ENCODE results near the gene XKR8.

The XKR8 gene

DNA sequence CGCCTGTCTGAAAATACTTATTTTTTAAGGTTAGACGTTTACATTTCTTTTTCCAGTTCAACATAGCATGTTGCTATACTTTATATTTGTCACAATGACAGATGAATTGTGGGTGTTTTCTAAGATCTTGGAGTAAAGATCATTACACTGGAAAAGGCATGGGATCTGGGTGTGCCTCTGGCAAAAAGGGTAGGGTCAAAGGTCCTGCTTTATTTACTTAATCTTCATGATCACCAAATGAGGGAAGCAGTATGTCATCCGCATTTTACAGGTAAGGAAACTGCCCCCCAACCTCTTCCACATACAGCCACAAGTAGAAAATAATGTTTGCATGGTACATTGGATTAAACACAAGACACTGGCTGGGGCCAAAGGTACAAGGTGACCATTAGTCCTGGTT is 37.5 kb upstream of the XKR8 start:
- Histone ChIP-seq H3K27me3 (ENCODE audit: control insufficient read depth in 1 of 2, insufficient read depth in 1 of 2, low read length in 2 of 2) (no peaks in the 10 kb centered on the region), H3K27ac (ENCODE audit: low read length, poor library complexity, severe bottlenecking) (no peak overlapping the region), H2AK5ac (ENCODE audit: low read length, severe bottlenecking) (no peak overlapping the region), H4K91ac (ENCODE audit: low read length) (no peak overlapping the region), H3K14ac (ENCODE audit: low read length in 2 of 2) (no peak overlapping the region), H2AFZ (ENCODE audit: low read depth, low read length) (no peak overlapping the region), H3K4me1 (ENCODE audit: control insufficient read depth, insufficient read depth, low read depth, low read length) (no peaks in the 10 kb centered on the region), H2BK120ac (ENCODE audit: low read depth, low read length) (no peak overlapping the region), H3K79me1 (replicated peaks; ENCODE audit: low read length, poor library complexity, severe bottlenecking) (no peaks in the 10 kb centered on the region), H3K4ac (ENCODE audit: low read depth in 1 of 2, low read length in 2 of 2) (no peak overlapping the region), H3K23ac (ENCODE audit: low read length in 2 of 2) (no peak overlapping the region), H2BK5ac (ENCODE audit: low read depth, low read length, poor library complexity, severe bottlenecking) (no peak overlapping the region), H3K9me3 (ENCODE audit: control insufficient read depth, low read length) (no peaks in the 10 kb centered on the region), H3K9ac (ENCODE audit: low read length) (no peak overlapping the region), H3K36me3 (ENCODE audit: control insufficient read depth in 1 of 2, insufficient read depth in 2 of 2, low read depth in 1 of 2, low read length in 2 of 2) (no peaks in the 10 kb centered on the region), H3K18ac (ENCODE audit: low read depth in 1 of 2, low read length in 2 of 2) (no peak overlapping the region), H2BK15ac (ENCODE audit: low read depth, poor library complexity, severe bottlenecking) (no peak overlapping the region), H3K4me2 (ENCODE audit: low read length, poor library complexity, severe bottlenecking) (no peak overlapping the region), H4K8ac (ENCODE audit: low read length) (no peak overlapping the region), H2BK12ac (ENCODE audit: low read length in 2 of 2) (no peak overlapping the region), H3K4me3 (ENCODE audit: insufficient read depth in 1 of 2, low read depth in 1 of 2, low read length in 2 of 2) (no peak overlapping the region)
- 57% methylated on average over 1 of the region's 3 CpGs for WGBS
- no peak for DNase-seq

DNA sequence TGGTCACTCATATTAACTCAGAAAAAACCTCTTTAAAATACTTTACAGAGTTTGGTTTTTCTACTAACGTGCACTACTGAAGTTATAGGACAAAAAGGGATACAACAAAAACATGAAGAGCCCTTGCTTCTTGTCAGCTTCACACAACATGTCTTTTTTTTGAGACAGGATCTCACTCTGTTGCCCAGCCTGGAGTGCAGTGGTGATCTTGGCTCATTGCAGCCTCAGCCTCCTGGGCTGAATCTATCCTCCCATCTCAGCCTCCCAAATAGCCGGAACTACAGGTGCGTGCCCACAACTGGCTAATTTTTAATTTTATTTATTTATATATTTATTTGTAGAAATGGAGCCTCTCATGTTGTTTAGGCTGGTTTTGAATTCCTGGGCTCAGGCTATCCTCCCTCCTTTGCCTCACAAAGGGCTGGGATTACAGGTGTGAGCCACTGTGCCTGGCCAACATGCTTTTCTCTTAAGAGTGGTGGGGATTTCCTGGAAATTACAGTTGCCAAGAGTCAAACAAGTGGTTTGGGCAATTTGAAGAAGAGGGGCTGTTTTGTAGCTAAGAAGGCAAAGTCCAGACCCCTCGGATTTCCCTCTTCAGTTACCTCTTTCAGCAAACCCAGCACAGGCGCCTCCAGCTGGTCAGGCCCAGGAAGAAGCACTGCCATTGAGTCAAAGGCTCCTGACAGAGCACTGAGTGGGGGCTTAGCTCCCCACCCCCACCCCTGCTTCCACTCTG is 31.4 kb upstream of the XKR8 start:
- no peak overlapping the region for H3K18ac ChIP-seq (ENCODE audit: low read depth in 1 of 2, low read length in 2 of 2)

DNA sequence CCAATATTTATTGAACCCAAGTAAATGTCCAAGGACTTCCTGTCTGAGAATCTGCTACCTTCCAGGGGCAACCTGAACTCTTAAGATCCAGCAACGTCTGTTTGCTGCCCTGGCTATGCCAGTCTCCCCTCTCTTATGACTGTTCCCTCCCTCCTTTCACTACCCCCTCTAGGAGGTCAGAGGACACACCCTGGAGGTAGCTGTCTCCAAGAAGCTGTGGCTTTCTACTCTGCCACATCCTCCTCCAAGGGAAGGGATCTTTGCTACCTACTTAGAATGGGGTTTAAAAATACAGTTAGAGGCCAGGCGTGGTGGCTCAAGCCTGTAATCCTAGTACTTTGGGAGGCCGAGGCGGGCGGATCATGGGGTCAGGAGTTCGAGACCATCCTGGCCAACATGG is 28.6 kb upstream of the XKR8 start:
- Histone ChIP-seq H3K9ac (ENCODE audit: low read length) (no peak overlapping the region), H2AK5ac (ENCODE audit: low read length, severe bottlenecking) (no peak overlapping the region), H2BK12ac (ENCODE audit: low read length in 2 of 2) (no peak overlapping the region), H3K4me1 (ENCODE audit: control insufficient read depth, insufficient read depth, low read depth, low read length) (peaks cover 10% of the 10 kb centered on the region), H3K27me3 (ENCODE audit: control insufficient read depth in 1 of 2, insufficient read depth in 1 of 2, low read length in 2 of 2) (peaks cover 15 to 16% of the 10 kb centered on the region in 2 experiments), H2BK120ac (ENCODE audit: low read depth, low read length) (no peak overlapping the region), H2BK15ac (ENCODE audit: low read depth, poor library complexity, severe bottlenecking) (no peak overlapping the region), H3K4me2 (ENCODE audit: low read length, poor library complexity, severe bottlenecking) (no peak overlapping the region), H3K23ac (ENCODE audit: low read length in 2 of 2) (no peak overlapping the region), H3K79me1 (replicated peaks; ENCODE audit: low read length, poor library complexity, severe bottlenecking) (no peaks in the 10 kb centered on the region), H2BK5ac (ENCODE audit: low read depth, low read length, poor library complexity, severe bottlenecking) (no peak overlapping the region), H2AFZ (ENCODE audit: low read depth, low read length) (no peak overlapping the region), H3K18ac (ENCODE audit: low read depth in 1 of 2, low read length in 2 of 2) (no peak overlapping the region), H3K4ac (ENCODE audit: low read depth in 1 of 2, low read length in 2 of 2) (no peak overlapping the region), H4K91ac (ENCODE audit: low read length) (no peak overlapping the region), H4K8ac (ENCODE audit: low read length) (no peak overlapping the region), H3K36me3 (ENCODE audit: control insufficient read depth in 1 of 2, insufficient read depth in 2 of 2, low read depth in 1 of 2, low read length in 2 of 2) (no peaks in the 10 kb centered on the region), H3K9me3 (ENCODE audit: control insufficient read depth, low read length) (no peaks in the 10 kb centered on the region), H3K14ac (ENCODE audit: low read length in 2 of 2) (no peak overlapping the region), H3K4me3 (ENCODE audit: insufficient read depth in 1 of 2, low read depth in 1 of 2, low read length in 2 of 2) (no peak overlapping the region), H3K27ac (ENCODE audit: low read length, poor library complexity, severe bottlenecking) (no peak overlapping the region)
- WGBS, result 87% methylated on average over 4 of the region's 6 CpGs
- no peak for DNase-seq

More for the DNA sequence above, 31.4 kb upstream of the XKR8 start:
- H3K27ac ChIP-seq (ENCODE audit: low read length, poor library complexity, severe bottlenecking), result no peak overlapping the region
- no peak overlapping the region for H4K8ac ChIP-seq (ENCODE audit: low read length)
- H3K27me3 ChIP-seq (ENCODE audit: control insufficient read depth in 1 of 2, insufficient read depth in 1 of 2, low read length in 2 of 2), result no peaks in the 10 kb centered on the region
- no peak for DNase-seq
- H2BK12ac ChIP-seq (ENCODE audit: low read length in 2 of 2), result no peak overlapping the region
- no peaks in the 10 kb centered on the region for H3K79me1 ChIP-seq (replicated peaks; ENCODE audit: low read length, poor library complexity, severe bottlenecking)
- no peak overlapping the region for H2BK120ac ChIP-seq (ENCODE audit: low read depth, low read length)
- no peak overlapping the region for H3K14ac ChIP-seq (ENCODE audit: low read length in 2 of 2)
- no peak overlapping the region for H4K91ac ChIP-seq (ENCODE audit: low read length)
- no peak overlapping the region for H3K23ac ChIP-seq (ENCODE audit: low read length in 2 of 2)
- no peak overlapping the region for H3K9ac ChIP-seq (ENCODE audit: low read length)
- H2AFZ ChIP-seq (ENCODE audit: low read depth, low read length), result no peak overlapping the region
- H2BK15ac ChIP-seq (ENCODE audit: low read depth, poor library complexity, severe bottlenecking), result no peak overlapping the region
- H3K4me2 ChIP-seq (ENCODE audit: low read length, poor library complexity, severe bottlenecking), result no peak overlapping the region
- H2BK5ac ChIP-seq (ENCODE audit: low read depth, low read length, poor library complexity, severe bottlenecking), result no peak overlapping the region
- H3K4me3 ChIP-seq (ENCODE audit: insufficient read depth in 1 of 2, low read depth in 1 of 2, low read length in 2 of 2), result no peak overlapping the region
- no peaks in the 10 kb centered on the region for H3K36me3 ChIP-seq (ENCODE audit: control insufficient read depth in 1 of 2, insufficient read depth in 2 of 2, low read depth in 1 of 2, low read length in 2 of 2)
- H3K4ac ChIP-seq (ENCODE audit: low read depth in 1 of 2, low read length in 2 of 2), result no peak overlapping the region
- 68% methylated on average over 3 of the region's 5 CpGs for whole genome bisulfite sequencing
- H3K9me3 ChIP-seq (ENCODE audit: control insufficient read depth, low read length), result no peaks in the 10 kb centered on the region
- no peak overlapping the region for H2AK5ac ChIP-seq (ENCODE audit: low read length, severe bottlenecking)
- H3K4me1 ChIP-seq (ENCODE audit: control insufficient read depth, insufficient read depth, low read depth, low read length), result no peaks in the 10 kb centered on the region

DNA sequence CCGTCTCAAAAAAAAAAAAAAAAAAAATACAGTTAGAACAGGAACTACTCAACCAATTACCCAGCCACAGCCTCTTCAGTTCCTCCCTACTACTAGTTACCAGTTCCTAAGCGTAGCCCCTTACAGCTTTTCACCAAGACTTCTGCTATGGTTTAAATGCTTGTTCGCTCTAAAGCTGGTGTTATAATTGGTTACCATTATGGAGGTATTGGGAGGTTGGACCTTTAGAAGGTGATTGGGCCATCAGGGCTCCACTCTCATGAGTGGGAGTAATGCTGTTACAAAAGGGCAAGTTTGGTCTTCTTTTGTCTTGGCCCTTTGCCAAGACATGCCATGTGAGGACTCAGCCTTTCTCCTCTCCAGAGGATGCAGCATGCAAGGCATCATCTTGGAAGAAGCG is 28.0 kb upstream of the XKR8 start:
- H3K4me1 ChIP-seq (ENCODE audit: control insufficient read depth, insufficient read depth, low read depth, low read length), result peaks cover 10% of the 10 kb centered on the region
- no peaks in the 10 kb centered on the region for H3K79me1 ChIP-seq (replicated peaks; ENCODE audit: low read length, poor library complexity, severe bottlenecking)
- no peak overlapping the region for H2BK15ac ChIP-seq (ENCODE audit: low read depth, poor library complexity, severe bottlenecking)
- no peak overlapping the region for H2BK5ac ChIP-seq (ENCODE audit: low read depth, low read length, poor library complexity, severe bottlenecking)
- H4K8ac ChIP-seq (ENCODE audit: low read length), result no peak overlapping the region
- H3K9me3 ChIP-seq (ENCODE audit: control insufficient read depth, low read length), result no peaks in the 10 kb centered on the region
- no peak overlapping the region for H2BK120ac ChIP-seq (ENCODE audit: low read depth, low read length)
- H3K27me3 ChIP-seq (ENCODE audit: control insufficient read depth in 1 of 2, insufficient read depth in 1 of 2, low read length in 2 of 2), result peaks cover 16 to 19% of the 10 kb centered on the region in 2 experiments
- no peak overlapping the region for H2AK5ac ChIP-seq (ENCODE audit: low read length, severe bottlenecking)
- no peak overlapping the region for H2AFZ ChIP-seq (ENCODE audit: low read depth, low read length)
- no peak overlapping the region for H3K27ac ChIP-seq (ENCODE audit: low read length, poor library complexity, severe bottlenecking)
- H3K4me3 ChIP-seq (ENCODE audit: insufficient read depth in 1 of 2, low read depth in 1 of 2, low read length in 2 of 2), result no peak overlapping the region
- H3K36me3 ChIP-seq (ENCODE audit: control insufficient read depth in 1 of 2, insufficient read depth in 2 of 2, low read depth in 1 of 2, low read length in 2 of 2), result no peaks in the 10 kb centered on the region
- H3K23ac ChIP-seq (ENCODE audit: low read length in 2 of 2), result no peak overlapping the region
- no peak overlapping the region for H2BK12ac ChIP-seq (ENCODE audit: low read length in 2 of 2)
- H3K18ac ChIP-seq (ENCODE audit: low read depth in 1 of 2, low read length in 2 of 2), result no peak overlapping the region
- H3K4ac ChIP-seq (ENCODE audit: low read depth in 1 of 2, low read length in 2 of 2), result no peak overlapping the region
- no peak for DNase-seq
- WGBS, result 97% methylated on average over 3 of the region's 4 CpGs
- no peak overlapping the region for H3K14ac ChIP-seq (ENCODE audit: low read length in 2 of 2)
- no peak overlapping the region for H3K9ac ChIP-seq (ENCODE audit: low read length)
- no peak overlapping the region for H3K4me2 ChIP-seq (ENCODE audit: low read length, poor library complexity, severe bottlenecking)
- peak overlapping the region; percentile 41 for H4K91ac ChIP-seq (ENCODE audit: low read length)

Measured in mesenchymal stem cell (in vitro differentiated cells and primary cell).